ENCODE results near the gene ALCAM. TPM values are rescaled to one million over a fixed set of nuclear protein-coding genes. Genes with fewer than 3 reads are reported as not detected.

Gene ALCAM
- total RNA-seq, 1 donor from 2014 or later = 7.8 TPM

GRCh38 chr3:105355408-105356061 is 11.2 kb upstream of the ALCAM start:
- no peaks in the 10 kb centered on the region for H3K36me3 ChIP-seq (ENCODE audit: control insufficient read depth in 3 of 3, insufficient read depth in 3 of 3, low read length in 3 of 3)
- H3K4me3 ChIP-seq (ENCODE audit: low read length in 3 of 3) = no peak overlapping the region
- peaks cover 6 to 18% (median 15%) of the 10 kb centered on the region in 3 donors for H3K27me3 ChIP-seq (ENCODE audit: control insufficient read depth in 3 of 3, insufficient read depth in 3 of 3, low read length in 3 of 3)

GRCh38 chr3:105356396-105356795 is 10.3 kb upstream of the ALCAM start:
- no peak overlapping the region for H3K27ac ChIP-seq (ENCODE audit: low read depth, low read length)
- H3K36me3 ChIP-seq (ENCODE audit: control insufficient read depth in 3 of 3, insufficient read depth in 3 of 3, low read length in 3 of 3) = no peaks in the 10 kb centered on the region
- H3K4me3 ChIP-seq (ENCODE audit: low read length in 3 of 3) = no peak overlapping the region
- peaks cover 6 to 18% (median 15%) of the 10 kb centered on the region in 3 donors for H3K27me3 ChIP-seq (ENCODE audit: control insufficient read depth in 3 of 3, insufficient read depth in 3 of 3, low read length in 3 of 3)
- no peaks in the 10 kb centered on the region for H3K4me1 ChIP-seq (ENCODE audit: control insufficient read depth in 3 of 3, insufficient read depth in 3 of 3, low read length in 3 of 3)
- no peaks in the 10 kb centered on the region for H3K9me3 ChIP-seq (ENCODE audit: control insufficient read depth in 3 of 3, low read length in 3 of 3)
- H3K9ac ChIP-seq (ENCODE audit: low read depth in 1 of 3, low read length in 3 of 3) = no peak overlapping the region

More at GRCh38 chr3:105355408-105356061, 11.2 kb upstream of the ALCAM start:
- no peaks in the 10 kb centered on the region for H3K4me1 ChIP-seq (ENCODE audit: control insufficient read depth in 3 of 3, insufficient read depth in 3 of 3, low read length in 3 of 3)
- no peak overlapping the region for H3K27ac ChIP-seq (ENCODE audit: low read depth, low read length)
- H3K9ac ChIP-seq (ENCODE audit: low read depth in 1 of 3, low read length in 3 of 3) = no peak overlapping the region
- H3K9me3 ChIP-seq (ENCODE audit: control insufficient read depth in 3 of 3, low read length in 3 of 3) = no peaks in the 10 kb centered on the region

GRCh38 chr3:105356988-105357387 is 9.7 kb upstream of the ALCAM start:
- Histone ChIP-seq H3K9ac (ENCODE audit: low read depth in 1 of 3, low read length in 3 of 3) (no peak overlapping the region), H3K36me3 (ENCODE audit: control insufficient read depth in 3 of 3, insufficient read depth in 3 of 3, low read length in 3 of 3) (no peaks in the 10 kb centered on the region), H3K4me1 (ENCODE audit: control insufficient read depth in 3 of 3, insufficient read depth in 3 of 3, low read length in 3 of 3) (no peaks in the 10 kb centered on the region), H3K9me3 (ENCODE audit: control insufficient read depth in 3 of 3, low read length in 3 of 3) (no peaks in the 10 kb centered on the region), H3K27me3 (ENCODE audit: control insufficient read depth in 3 of 3, insufficient read depth in 3 of 3, low read length in 3 of 3) (peaks cover 6 to 18% (median 15%) of the 10 kb centered on the region in 3 donors), H3K27ac (ENCODE audit: low read depth, low read length) (no peak overlapping the region), H3K4me3 (ENCODE audit: low read length in 3 of 3) (no peak overlapping the region)

GRCh38 chr3:105359098-105359762 is 7.5 kb upstream of the ALCAM start:
- Histone ChIP-seq H3K27me3 (ENCODE audit: control insufficient read depth in 3 of 3, insufficient read depth in 3 of 3, low read length in 3 of 3) (peaks cover 0 to 8% (median 4%) of the 10 kb centered on the region in 3 donors), H3K27ac (ENCODE audit: low read depth, low read length) (no peak overlapping the region), H3K4me1 (ENCODE audit: control insufficient read depth in 3 of 3, insufficient read depth in 3 of 3, low read length in 3 of 3) (no peaks in the 10 kb centered on the region), H3K36me3 (ENCODE audit: control insufficient read depth in 3 of 3, insufficient read depth in 3 of 3, low read length in 3 of 3) (no peaks in the 10 kb centered on the region), H3K9me3 (ENCODE audit: control insufficient read depth in 3 of 3, low read length in 3 of 3) (no peaks in the 10 kb centered on the region), H3K9ac (ENCODE audit: low read depth in 1 of 3, low read length in 3 of 3) (no peak overlapping the region), H3K4me3 (ENCODE audit: low read length in 3 of 3) (no peak overlapping the region)

GRCh38 chr3:105360003-105360402 is 6.7 kb upstream of the ALCAM start:
- Histone ChIP-seq H3K4me3 (ENCODE audit: low read length in 3 of 3) (no peak overlapping the region), H3K36me3 (ENCODE audit: control insufficient read depth in 3 of 3, insufficient read depth in 3 of 3, low read length in 3 of 3) (no peaks in the 10 kb centered on the region), H3K9me3 (ENCODE audit: control insufficient read depth in 3 of 3, low read length in 3 of 3) (no peaks in the 10 kb centered on the region), H3K4me1 (ENCODE audit: control insufficient read depth in 3 of 3, insufficient read depth in 3 of 3, low read length in 3 of 3) (no peaks in the 10 kb centered on the region), H3K9ac (ENCODE audit: low read depth in 1 of 3, low read length in 3 of 3) (no peak overlapping the region), H3K27me3 (ENCODE audit: control insufficient read depth in 3 of 3, insufficient read depth in 3 of 3, low read length in 3 of 3) (peaks cover 0 to 7% (median 0%) of the 10 kb centered on the region in 3 donors), H3K27ac (ENCODE audit: low read depth, low read length) (no peak overlapping the region)

GRCh38 chr3:105362021-105362665 is 4.6 kb upstream of the ALCAM start:
- Histone ChIP-seq H3K27me3 (ENCODE audit: control insufficient read depth in 3 of 3, insufficient read depth in 3 of 3, low read length in 3 of 3) (peaks cover 0 to 7% (median 6%) of the 10 kb centered on the region in 3 donors), H3K9ac (ENCODE audit: low read depth in 1 of 3, low read length in 3 of 3) (no peak overlapping the region), H3K4me1 (ENCODE audit: control insufficient read depth in 3 of 3, insufficient read depth in 3 of 3, low read length in 3 of 3) (peaks cover 10 to 16% (median 12%) of the 10 kb centered on the region in 3 donors), H3K36me3 (ENCODE audit: control insufficient read depth in 3 of 3, insufficient read depth in 3 of 3, low read length in 3 of 3) (no peaks in the 10 kb centered on the region), H3K27ac (ENCODE audit: low read depth, low read length) (no peak overlapping the region), H3K4me3 (ENCODE audit: low read length in 3 of 3) (no peak overlapping the region), H3K9me3 (ENCODE audit: control insufficient read depth in 3 of 3, low read length in 3 of 3) (no peaks in the 10 kb centered on the region)

GRCh38 chr3:105364128-105364527 is 2.6 kb upstream of the ALCAM start:
- Histone ChIP-seq H3K36me3 (ENCODE audit: control insufficient read depth in 3 of 3, insufficient read depth in 3 of 3, low read length in 3 of 3) (no peaks in the 10 kb centered on the region), H3K4me1 (ENCODE audit: control insufficient read depth in 3 of 3, insufficient read depth in 3 of 3, low read length in 3 of 3) (peaks cover 28 to 29% (median 28%) of the 10 kb centered on the region in 3 donors), H3K27ac (ENCODE audit: low read depth, low read length) (no peak overlapping the region)

GRCh38 chr3:105365081-105365390 is 1.7 kb upstream of the ALCAM start:
- Histone ChIP-seq H3K27me3 (ENCODE audit: control insufficient read depth in 3 of 3, insufficient read depth in 3 of 3, low read length in 3 of 3) (peaks cover 0 to 27% (median 24%) of the 10 kb centered on the region in 3 donors), H3K36me3 (ENCODE audit: control insufficient read depth in 3 of 3, insufficient read depth in 3 of 3, low read length in 3 of 3) (no peaks in the 10 kb centered on the region), H3K4me1 (ENCODE audit: control insufficient read depth in 3 of 3, insufficient read depth in 3 of 3, low read length in 3 of 3) (peaks cover 30 to 38% (median 33%) of the 10 kb centered on the region in 3 donors), H3K9ac (ENCODE audit: low read depth in 1 of 3, low read length in 3 of 3) (no peak overlapping the region), H3K27ac (ENCODE audit: low read depth, low read length) (no peak overlapping the region), H3K9me3 (ENCODE audit: control insufficient read depth in 3 of 3, low read length in 3 of 3) (no peaks in the 10 kb centered on the region), H3K4me3 (ENCODE audit: low read length in 3 of 3) (no peak overlapping the region)

More at GRCh38 chr3:105364128-105364527, 2.6 kb upstream of the ALCAM start:
- H3K4me3 ChIP-seq (ENCODE audit: low read length in 3 of 3) = no peak overlapping the region
- no peaks in the 10 kb centered on the region for H3K9me3 ChIP-seq (ENCODE audit: control insufficient read depth in 3 of 3, low read length in 3 of 3)
- H3K9ac ChIP-seq (ENCODE audit: low read depth in 1 of 3, low read length in 3 of 3) = no peak overlapping the region
- peaks cover 0 to 23% (median 22%) of the 10 kb centered on the region in 3 donors for H3K27me3 ChIP-seq (ENCODE audit: control insufficient read depth in 3 of 3, insufficient read depth in 3 of 3, low read length in 3 of 3)

GRCh38 chr3:105365391-105366325 is 1.1 kb upstream of the ALCAM start:
- peaks cover 0 to 27% (median 24%) of the 10 kb centered on the region in 3 donors for H3K27me3 ChIP-seq (ENCODE audit: control insufficient read depth in 3 of 3, insufficient read depth in 3 of 3, low read length in 3 of 3)
- H3K9me3 ChIP-seq (ENCODE audit: control insufficient read depth in 3 of 3, low read length in 3 of 3) = no peaks in the 10 kb centered on the region
- peak overlapping the region in 2 of 3 donors; percentile 38 to 58 for H3K9ac ChIP-seq (ENCODE audit: low read depth in 1 of 3, low read length in 3 of 3)
- peaks cover 30 to 38% (median 33%) of the 10 kb centered on the region in 3 donors for H3K4me1 ChIP-seq (ENCODE audit: control insufficient read depth in 3 of 3, insufficient read depth in 3 of 3, low read length in 3 of 3)
- H3K36me3 ChIP-seq (ENCODE audit: control insufficient read depth in 3 of 3, insufficient read depth in 3 of 3, low read length in 3 of 3) = no peaks in the 10 kb centered on the region
- no peak overlapping the region for H3K27ac ChIP-seq (ENCODE audit: low read depth, low read length)
- H3K4me3 ChIP-seq (ENCODE audit: low read length in 3 of 3) = peak overlapping the region; percentile 69 to 91 (median 71)
